Stimulated activated CD8-positive, alpha-beta memory T cell treated with anti-CD3 and anti-CD28 coated beads, Interleukin-7, amount 100 ng/mL, for 24 hours (primary cell): Measurements from ENCODE around the gene SEPTIN7.
"Not testable (repeated sequence)": the region's sequence is repeated elsewhere in the genome, so short reads cannot be mapped to it uniquely, and the experiment has no call there.

ENCODE experiments used
- DNase-seq: peaks from one replicate; pipeline ENCODE4 v3.0.0-alpha.2; 2020; ENCODE audit warnings: low read depth

The SEPTIN7 gene

GRCh38 chr7:35800718-35801391, at the start of gene SEPTIN7:
SEPTIN7 (plus strand) TSS chr7:35801057; CDS start chr7:35801210, 153 bp downstream.
- peak; percentile 94 for DNase-seq

DNA sequence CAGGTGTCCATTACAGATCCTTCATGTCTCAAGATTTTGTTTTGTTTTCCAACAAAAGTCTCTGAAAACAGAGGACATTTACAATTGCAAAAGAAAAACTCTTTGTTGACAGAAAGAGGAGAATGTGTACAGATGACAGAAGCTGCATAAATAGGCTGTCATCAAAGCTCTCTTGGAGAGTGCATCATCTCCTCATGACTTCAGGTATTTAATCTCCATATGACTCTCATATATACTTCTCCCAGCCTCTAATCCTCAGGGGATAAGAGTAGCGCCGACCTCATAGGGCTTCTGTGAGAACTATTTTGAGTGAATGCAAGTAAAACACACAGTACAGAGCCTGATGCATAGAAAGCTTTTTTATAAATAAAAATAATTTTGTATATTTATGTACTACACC, 48.1 kb upstream of the SEPTIN7 start:
- no peak for DNase-seq

DNA sequence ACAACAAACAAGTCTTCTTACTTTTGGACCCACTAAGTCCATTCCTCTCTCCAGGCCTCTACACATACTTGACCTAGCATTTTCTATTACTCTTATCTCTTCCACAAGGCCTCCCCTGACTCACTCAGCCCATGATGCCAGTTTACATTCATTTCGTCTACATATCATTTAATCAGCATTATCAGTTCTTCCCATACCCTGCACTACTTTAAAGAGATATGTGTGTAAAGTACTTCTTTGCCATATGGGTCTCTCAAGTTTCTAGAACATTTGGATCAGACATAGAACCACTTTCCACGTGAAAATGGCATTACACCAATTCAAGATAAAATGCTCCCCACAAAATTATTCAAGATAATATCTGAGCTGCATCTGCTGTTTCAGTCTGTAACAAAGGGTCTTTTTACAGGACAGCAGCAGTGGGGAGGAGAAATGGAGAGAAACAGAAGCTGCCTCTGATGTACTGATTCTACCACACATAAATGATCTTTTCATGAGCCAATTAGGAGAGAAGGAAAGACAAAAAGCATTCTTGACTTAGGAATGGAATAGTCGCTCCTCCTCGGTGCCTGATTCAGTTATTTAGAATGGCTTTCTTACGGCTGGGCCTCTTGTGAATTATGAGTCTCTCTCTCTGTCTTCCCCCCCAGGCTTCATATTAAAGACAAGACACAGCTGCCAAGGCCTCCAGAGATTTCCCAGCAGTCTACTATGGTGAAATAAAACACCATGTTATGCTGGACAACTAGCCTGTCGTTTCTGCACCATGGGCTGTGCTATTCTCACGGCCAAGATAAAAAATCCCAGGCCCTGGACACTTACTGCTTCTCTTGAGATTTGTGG, 46.9 kb upstream of the SEPTIN7 start:
- DNase-seq, result no peak

DNA sequence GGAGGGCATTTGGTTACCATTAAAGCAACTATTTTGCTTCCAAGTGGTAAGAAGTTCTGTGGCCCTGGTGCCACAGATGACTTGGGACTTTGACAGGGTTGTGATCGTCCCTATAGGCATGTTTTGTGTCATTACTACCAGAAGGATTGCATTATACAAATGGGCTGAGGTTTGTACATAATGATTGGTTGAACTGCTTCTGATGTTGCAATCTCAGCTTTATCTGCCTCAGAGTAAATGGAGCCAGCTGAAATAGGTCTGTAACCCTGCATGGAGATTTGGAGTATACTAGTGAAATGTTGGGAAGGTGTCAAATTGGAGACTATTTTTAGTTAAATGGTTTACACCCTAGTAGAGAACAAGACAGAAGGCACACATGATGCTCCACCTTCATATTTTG, 46.1 kb upstream of the SEPTIN7 start:
- no peak for DNase-seq

GRCh38 chr7:35755711-35756110, 45.1 kb upstream of the SEPTIN7 start:
- DNase-seq, result no peak

DNA sequence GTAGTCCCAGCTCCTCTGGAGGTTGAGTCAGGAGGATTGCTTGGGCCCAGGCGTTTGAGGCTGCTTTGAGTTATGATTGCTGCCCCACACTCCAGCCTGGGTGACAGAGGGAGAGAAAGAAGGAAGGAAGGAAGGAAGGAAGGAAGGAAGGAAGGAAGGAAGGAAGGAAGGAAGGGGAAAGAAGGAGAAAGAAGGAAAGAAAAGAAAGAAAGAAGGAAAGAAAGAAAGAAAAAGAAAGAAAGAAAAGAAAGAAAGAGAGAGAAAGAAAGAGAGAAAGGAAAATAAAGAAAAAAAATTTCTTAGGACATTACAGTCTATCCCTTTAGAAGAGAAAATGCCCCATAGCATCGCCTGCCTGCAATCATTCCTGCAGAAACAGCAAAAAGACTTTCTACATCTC, 44.4 kb upstream of the SEPTIN7 start:
- not testable (repeated sequence) for DNase-seq

DNA sequence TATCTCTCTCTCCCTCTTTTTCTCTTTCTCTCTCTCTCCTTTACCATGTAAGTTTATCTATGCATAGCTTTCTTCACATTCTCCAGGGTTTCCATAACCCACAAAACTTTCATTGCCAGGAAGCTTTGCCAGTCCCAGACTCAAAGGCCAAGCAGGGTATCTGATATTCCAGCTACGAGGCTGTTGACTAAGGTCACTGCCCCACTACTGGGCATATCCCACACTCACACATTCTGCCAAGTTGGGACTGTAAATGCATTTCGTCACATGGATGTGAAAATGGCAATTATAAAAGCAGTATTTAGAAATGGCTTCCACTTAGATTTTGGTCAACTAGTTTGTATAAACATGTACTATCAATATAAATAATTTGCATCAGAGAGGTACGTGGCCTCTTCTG, 43.3 kb upstream of the SEPTIN7 start:
- no peak for DNase-seq

- no peak for DNase-seq
Observed at GRCh38 chr7:35758421-35758820, 42.4 kb upstream of the SEPTIN7 start.

DNA sequence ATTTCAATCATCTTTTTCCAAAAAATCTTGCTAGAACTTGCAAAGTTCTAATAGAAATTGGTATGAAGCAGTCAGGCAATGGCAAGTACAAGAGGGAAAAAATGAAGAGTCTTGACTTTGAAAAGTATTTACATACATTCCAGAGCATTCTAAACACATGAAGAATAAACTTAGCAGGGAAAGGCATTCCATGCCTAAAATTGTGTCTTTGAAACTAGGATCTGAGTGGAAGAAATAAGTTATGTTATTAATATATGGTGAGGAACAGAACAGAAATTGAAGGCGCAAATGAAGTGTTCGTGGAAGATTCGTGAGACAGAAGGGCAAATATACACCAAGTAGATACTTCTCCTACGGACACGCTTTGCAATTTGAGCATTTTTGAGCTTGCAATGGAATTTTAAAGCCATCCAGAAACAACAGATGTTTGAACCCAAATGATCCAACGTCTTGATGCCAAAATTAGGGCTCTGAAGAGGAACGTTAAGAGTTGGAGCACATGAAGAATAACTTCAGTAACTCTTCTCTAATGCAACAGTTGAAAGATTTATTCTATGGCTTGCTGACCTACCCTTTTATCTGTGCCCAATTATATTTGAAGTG, 40.6 kb upstream of the SEPTIN7 start:
- no peak for DNase-seq

DNA sequence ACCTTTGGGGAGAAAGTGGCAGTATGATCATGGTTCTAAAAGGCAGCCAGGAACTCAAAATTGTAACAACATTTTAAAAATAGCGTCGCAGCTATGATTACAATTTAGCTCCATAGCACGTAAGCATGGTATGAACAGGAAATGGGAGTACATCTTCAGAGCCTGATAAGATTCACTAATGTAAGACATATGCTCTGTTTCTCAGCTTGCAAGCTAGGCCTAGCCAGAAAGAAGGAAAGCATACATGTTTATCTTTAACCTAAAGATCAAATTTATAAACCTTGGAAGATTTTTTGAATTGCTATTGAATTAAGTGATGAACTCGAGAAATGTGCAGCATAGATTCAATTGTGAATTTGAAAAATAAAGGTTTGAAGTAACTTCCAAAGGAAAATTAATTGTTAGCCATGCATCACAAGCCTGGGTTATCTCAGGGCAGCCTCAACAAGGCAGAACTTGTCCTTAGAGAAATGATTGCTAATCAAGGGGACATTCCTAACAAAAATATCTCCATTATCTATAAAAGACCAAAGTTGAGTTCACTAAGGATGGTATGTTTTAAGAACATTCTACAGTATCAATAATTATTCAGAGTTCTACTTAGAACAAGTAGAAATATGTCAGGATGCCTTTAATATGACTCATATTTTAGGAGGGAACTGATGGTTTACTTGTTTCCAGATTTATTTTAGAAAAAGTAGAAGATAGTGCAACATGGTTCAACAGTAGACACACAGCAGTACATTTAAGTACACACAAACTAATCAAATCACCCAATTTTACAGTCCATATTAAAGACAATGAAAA, 38.8 kb upstream of the SEPTIN7 start:
- DNase-seq, result no peak

DNA sequence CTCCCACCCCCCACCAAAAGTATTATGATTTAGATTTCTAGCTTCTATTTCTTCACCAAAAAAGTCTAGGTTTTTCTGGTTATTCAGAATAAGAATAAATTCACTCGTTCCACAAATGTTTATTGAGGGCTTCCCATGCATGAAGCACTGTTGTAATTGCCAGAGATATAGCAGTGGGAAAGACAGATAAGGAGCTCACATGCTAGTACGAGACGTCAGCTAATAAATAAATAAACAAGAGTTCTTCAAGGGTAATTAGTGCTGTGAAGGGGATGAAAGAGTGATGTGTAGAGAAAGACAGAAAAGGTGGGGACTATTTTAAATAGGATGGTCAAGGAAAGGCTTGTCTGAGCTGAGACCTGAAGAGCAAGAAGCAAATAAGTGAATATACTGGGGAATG, 38.1 kb upstream of the SEPTIN7 start:
- DNase-seq, result no peak

DNA sequence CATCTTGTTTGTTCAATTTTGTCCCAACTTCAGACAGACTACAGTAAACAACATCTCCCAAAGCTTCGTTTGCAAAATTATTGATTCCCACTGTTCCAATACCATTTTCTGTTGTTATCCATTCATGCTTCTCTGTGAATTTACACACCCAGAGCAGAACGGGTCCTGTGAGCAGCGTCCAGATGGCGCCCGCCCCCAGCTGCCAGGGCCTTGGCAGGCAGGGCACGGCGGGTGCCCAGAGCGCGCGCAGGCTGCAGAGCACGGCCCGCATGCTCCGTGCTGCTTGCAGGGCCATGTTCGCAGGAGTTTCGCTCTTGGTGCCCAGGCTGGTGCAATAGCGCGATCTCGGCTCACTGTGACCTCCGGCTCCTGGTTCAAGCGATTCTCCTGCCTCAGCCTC, 32.5 kb upstream of the SEPTIN7 start:
- DNase-seq, result no peak

- DNase-seq, result no peak
Observed at GRCh38 chr7:35771776-35772175, 29.1 kb upstream of the SEPTIN7 start.

- DNase-seq, result no peak
Observed at GRCh38 chr7:35773994-35774393, 26.9 kb upstream of the SEPTIN7 start.

- no peak for DNase-seq
Observed at GRCh38 chr7:35776686-35777085, 24.2 kb upstream of the SEPTIN7 start.

DNA sequence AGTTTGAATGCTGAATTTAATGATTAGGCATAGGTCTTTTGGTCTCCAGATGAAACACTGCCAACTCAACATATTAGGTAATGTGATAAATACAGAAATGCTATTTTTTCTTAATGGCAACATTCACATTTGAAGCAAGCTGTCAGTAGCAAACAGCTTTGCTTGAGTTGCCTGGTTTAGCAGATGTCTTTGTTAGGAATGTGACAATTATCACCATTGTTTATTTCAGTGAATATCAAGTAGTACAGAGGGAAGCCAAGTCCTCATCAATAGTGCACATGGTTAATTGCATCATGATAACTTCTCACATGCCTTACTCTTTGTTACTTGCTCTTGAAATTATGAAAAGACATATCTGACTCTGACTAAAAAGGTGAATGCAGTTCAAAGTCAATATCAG, 23.7 kb upstream of the SEPTIN7 start:
- DNase-seq, result no peak

GRCh38 chr7:35780070-35780469, 20.8 kb upstream of the SEPTIN7 start:
- DNase-seq, result no peak

GRCh38 chr7:35781200-35781701, 19.6 kb upstream of the SEPTIN7 start:
- no peak for DNase-seq

DNA sequence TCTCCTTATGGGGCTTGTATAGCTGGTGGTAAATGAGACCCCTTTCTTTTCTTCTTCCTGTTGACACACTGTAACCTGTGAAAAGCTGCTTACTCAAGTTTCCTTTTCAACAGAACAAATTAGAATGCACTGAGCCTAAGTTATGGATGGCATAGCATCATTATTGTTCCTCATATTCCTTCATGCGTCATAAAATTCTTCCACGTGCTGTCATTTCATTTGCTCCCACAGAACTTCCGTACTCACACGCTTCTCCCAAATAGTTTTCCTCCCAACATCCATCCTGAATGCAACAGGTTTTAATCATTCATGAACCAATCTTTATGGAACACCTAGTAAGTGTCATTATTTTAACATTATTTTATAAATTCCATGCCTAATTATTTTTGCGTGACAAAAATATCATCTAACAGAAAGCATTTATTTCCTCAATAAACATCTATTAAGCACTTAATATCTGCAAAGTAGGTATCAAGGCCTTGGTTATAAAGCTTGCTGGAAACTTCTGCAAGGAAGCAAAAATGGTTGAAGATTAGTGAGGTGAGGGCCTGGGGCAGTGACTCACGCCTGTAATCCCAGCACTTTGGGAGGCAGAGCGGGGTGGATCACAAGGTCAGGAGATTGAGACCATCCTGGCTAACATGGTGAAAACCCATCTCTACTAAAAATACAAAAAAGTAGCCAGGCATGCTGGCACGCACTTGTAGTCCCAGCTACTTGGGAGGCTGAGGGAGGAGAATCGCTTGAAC, 18.9 kb upstream of the SEPTIN7 start:
- no peak for DNase-seq

GRCh38 chr7:35784332-35784731, 16.5 kb upstream of the SEPTIN7 start:
- no peak for DNase-seq

GRCh38 chr7:35785250-35785649, 15.6 kb upstream of the SEPTIN7 start:
- no peak for DNase-seq
